HEK293 (cell line): ENCODE measurements around the gene ST8SIA4.

ENCODE experiments used
- CTCF ChIA-PET: fragments of 350-600 bp; formaldehyde crosslinking; extraction: SDS; loops from one replicate; lab custom pipeline; 2021; ENCODE audit warnings: antibody characterized with exemption; lab: Yijun Ruan, JAX
- POLR2A ChIA-PET: fragments of 300-600 bp; formaldehyde crosslinking; extraction: SDS; loops from one replicate; lab custom pipeline; 2020; ENCODE audit warnings: antibody characterized with exemption, inconsistent platforms; lab: Yijun Ruan, JAX
- H3K27ac ChIP-seq: fragments of 200-500 bp; sonication (Bioruptor generic); 2 replicates; pipeline ENCODE4 v1.5.1; 2014; ENCODE audit warnings: low read depth, low read length, control low read depth, inconsistent platforms; ENCODE audit errors: extremely low read depth
- H3K36me3 ChIP-seq, 2 experiments: fragments of 200-500 bp in 1 of 2; sonication (Bioruptor generic) in 1 of 2; 1 replicate in 1 of 2; 2 replicates in 1 of 2; pipeline ENCODE4 v1.5.1; 2014 to 2017; ENCODE audit warnings: inconsistent platforms in 2 of 2, low read length in 2 of 2; ENCODE audit not compliant: control insufficient read depth in 2 of 2, insufficient read depth in 1 of 2
- H3K4me1 ChIP-seq: fragments of 200-500 bp; sonication (Bioruptor generic); 2 replicates; pipeline ENCODE4 v1.5.1; 2014; ENCODE audit warnings: mild to moderate bottlenecking, low read length, inconsistent platforms; ENCODE audit not compliant: control insufficient read depth, insufficient read depth
- H3K4me3 ChIP-seq: 2 replicates; pipeline ENCODE4 v1.5.1; 2011; ENCODE audit warnings: low read depth, mild to moderate bottlenecking, control low read depth, low read length, moderate library complexity
- H3K9me3 ChIP-seq: fragments of 200-500 bp; sonication (Bioruptor generic); 2 replicates; pipeline ENCODE4 v1.5.1; 2014; ENCODE audit warnings: low read depth, low read length, inconsistent platforms; ENCODE audit not compliant: control insufficient read depth, insufficient read depth
- GLI4 ChIP-seq: fragments of 450-650 bp; formaldehyde crosslinking; IDR thresholded peaks from 2 replicates; pipeline ENCODE4 v1.5.1; 2016; ENCODE audit warnings: missing biosample characterization, missing genetic modification characterization
- GLIS1 ChIP-seq: fragments of 450-650 bp; formaldehyde crosslinking; IDR thresholded peaks from 2 replicates; pipeline ENCODE4 v1.5.1; 2016; ENCODE audit warnings: missing biosample characterization, missing genetic modification characterization
- HOXD13 ChIP-seq: sonication (generic); formaldehyde crosslinking; IDR thresholded peaks from 2 replicates; pipeline ENCODE4 v1.8.0; 2022; ENCODE audit warnings: missing genetic modification reagents, borderline replicate concordance
- ZBTB1 ChIP-seq: fragments of 450-650 bp; formaldehyde crosslinking; IDR thresholded peaks from 2 replicates; pipeline ENCODE4 v1.5.1; 2016; ENCODE audit warnings: missing biosample characterization, missing genetic modification characterization
- ZBTB17 ChIP-seq: fragments of 450-650 bp; formaldehyde crosslinking; IDR thresholded peaks from 2 replicates; pipeline ENCODE4 v1.5.1; 2016; ENCODE audit warnings: missing biosample characterization, missing genetic modification characterization
- ZBTB8A ChIP-seq: fragments of 450-650 bp; formaldehyde crosslinking; IDR thresholded peaks from 2 replicates; pipeline ENCODE4 v1.5.1; 2016; ENCODE audit warnings: missing biosample characterization, missing genetic modification characterization
- ZEB2 ChIP-seq: fragments of 450-650 bp; formaldehyde crosslinking; IDR thresholded peaks from 2 replicates; pipeline ENCODE4 v1.5.1; 2016; ENCODE audit warnings: missing biosample characterization, missing genetic modification characterization
- ZFHX2 ChIP-seq: fragments of 450-650 bp; formaldehyde crosslinking; conservative IDR thresholded peaks from 2 replicates; pipeline ENCODE4 v1.5.1; 2016; ENCODE audit warnings: missing biosample characterization, missing genetic modification characterization
- ZFP3 ChIP-seq: fragments of 450-650 bp; formaldehyde crosslinking; IDR thresholded peaks from 2 replicates; pipeline ENCODE4 v1.5.1; 2016; ENCODE audit warnings: low read depth, missing biosample characterization, missing genetic modification characterization
- ZNF133 ChIP-seq: fragments of 450-650 bp; formaldehyde crosslinking; IDR thresholded peaks from 2 replicates; pipeline ENCODE4 v1.5.1; 2016; ENCODE audit warnings: missing biosample characterization, missing genetic modification characterization
- ZNF138 ChIP-seq: fragments of 450-650 bp; formaldehyde crosslinking; IDR thresholded peaks from 2 replicates; pipeline ENCODE4 v1.5.1; 2016; ENCODE audit warnings: missing biosample characterization, missing genetic modification characterization, borderline replicate concordance
- ZNF157 ChIP-seq: fragments of 450-650 bp; formaldehyde crosslinking; IDR thresholded peaks from 2 replicates; pipeline ENCODE4 v1.5.1; 2016; ENCODE audit warnings: missing biosample characterization, missing genetic modification characterization
- ZNF16 ChIP-seq: fragments of 450-650 bp; formaldehyde crosslinking; IDR thresholded peaks from 2 replicates; pipeline ENCODE4 v1.5.1; 2016; ENCODE audit warnings: low read depth, missing biosample characterization, missing genetic modification characterization
- ZNF239 ChIP-seq: fragments of 450-650 bp; formaldehyde crosslinking; IDR thresholded peaks from 2 replicates; pipeline ENCODE4 v1.5.1; 2016; ENCODE audit warnings: missing biosample characterization, missing genetic modification characterization
- ZNF341 ChIP-seq: fragments of 450-650 bp; formaldehyde crosslinking; IDR thresholded peaks from 2 replicates; pipeline ENCODE4; 2016; ENCODE audit warnings: low read depth, missing biosample characterization, missing genetic modification characterization
- ZNF354C ChIP-seq: fragments of 450-650 bp; formaldehyde crosslinking; IDR thresholded peaks from 2 replicates; pipeline ENCODE4 v1.5.1; 2016; ENCODE audit warnings: missing biosample characterization, missing genetic modification characterization, low read depth, borderline replicate concordance
- ZNF404 ChIP-seq: fragments of 450-650 bp; formaldehyde crosslinking; IDR thresholded peaks from 2 replicates; pipeline ENCODE4 v1.5.1; 2017; ENCODE audit warnings: missing biosample characterization, missing genetic modification characterization
- ZNF530 ChIP-seq: fragments of 450-650 bp; formaldehyde crosslinking; IDR thresholded peaks from 2 replicates; pipeline ENCODE4 v1.5.1; 2016; ENCODE audit warnings: low read depth, missing biosample characterization, missing genetic modification characterization
- ZNF555 ChIP-seq: fragments of 450-650 bp; formaldehyde crosslinking; conservative IDR thresholded peaks from 2 replicates; pipeline ENCODE4 v1.5.1; 2017; ENCODE audit warnings: missing biosample characterization, mild to moderate bottlenecking, missing genetic modification characterization, inconsistent platforms
- ZNF660 ChIP-seq: fragments of 450-650 bp; IDR thresholded peaks from 2 replicates; pipeline ENCODE4 v1.5.1; 2018; ENCODE audit warnings: missing biosample characterization, mild to moderate bottlenecking, missing genetic modification characterization
- ZNF670 ChIP-seq: fragments of 450-650 bp; formaldehyde crosslinking; IDR thresholded peaks from 2 replicates; pipeline ENCODE4 v1.5.1; 2016; ENCODE audit warnings: missing biosample characterization, missing genetic modification characterization, low read depth
- TF ChIP-seq, protein P1 (sequence below): fragments of 450-650 bp; formaldehyde crosslinking; IDR thresholded peaks from 2 replicates; pipeline ENCODE4 v1.5.1; 2016; ENCODE audit warnings: missing biosample characterization, missing genetic modification characterization
- TF ChIP-seq, protein P2 (sequence below): fragments of 450-650 bp; formaldehyde crosslinking; IDR thresholded peaks from 2 replicates; pipeline ENCODE4 v1.5.1; 2016; ENCODE audit warnings: missing biosample characterization, missing genetic modification characterization, low read depth
- TF ChIP-seq, protein P3 (sequence below): fragments of 450-650 bp; formaldehyde crosslinking; IDR thresholded peaks from 2 replicates; pipeline ENCODE4 v1.5.1; 2016; ENCODE audit warnings: missing biosample characterization, missing genetic modification characterization

The ST8SIA4 gene

DNA sequence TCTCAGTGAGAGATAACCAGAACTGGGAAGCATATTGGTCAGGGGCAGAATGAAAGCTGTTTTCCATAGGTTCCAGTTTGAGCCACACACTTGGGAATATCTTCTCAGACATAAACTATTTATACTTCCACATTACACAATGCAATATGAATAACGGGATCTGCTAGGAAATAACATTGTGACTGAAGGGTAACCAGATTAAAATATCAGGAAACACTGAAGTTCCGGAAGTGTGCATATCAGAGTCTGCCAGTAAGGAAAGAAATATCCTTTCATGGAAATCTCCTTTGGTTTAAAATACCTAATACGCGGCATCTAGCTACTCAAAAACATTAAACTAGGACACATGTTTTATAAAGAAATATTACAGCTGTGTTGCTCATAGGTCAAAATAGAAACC, 56.3 kb downstream of the ST8SIA4 start:
- H3K4me3 ChIP-seq = no peak overlapping the region
- H3K36me3 ChIP-seq = no peaks in the 10 kb centered on the region
- CTCF ChIA-PET = interaction anchor here (0.5 kb wide), 1 partner anchor 429 kb away, joined by 3 read pairs; no protein-coding TSS in a partner anchor
- H3K27ac ChIP-seq = no peak overlapping the region
- H3K9me3 ChIP-seq = no peaks in the 10 kb centered on the region
- H3K4me1 ChIP-seq = no peaks in the 10 kb centered on the region
- TF ChIP-seq ZNF157 (tag by site-specific recombination) (no peak), ZNF138 (tag by site-specific recombination) (no peak), ZNF341 (tag by site-specific recombination) (no peak), ZNF239 (tag by site-specific recombination) (no peak)
- POLR2A ChIA-PET = no interaction called here

DNA sequence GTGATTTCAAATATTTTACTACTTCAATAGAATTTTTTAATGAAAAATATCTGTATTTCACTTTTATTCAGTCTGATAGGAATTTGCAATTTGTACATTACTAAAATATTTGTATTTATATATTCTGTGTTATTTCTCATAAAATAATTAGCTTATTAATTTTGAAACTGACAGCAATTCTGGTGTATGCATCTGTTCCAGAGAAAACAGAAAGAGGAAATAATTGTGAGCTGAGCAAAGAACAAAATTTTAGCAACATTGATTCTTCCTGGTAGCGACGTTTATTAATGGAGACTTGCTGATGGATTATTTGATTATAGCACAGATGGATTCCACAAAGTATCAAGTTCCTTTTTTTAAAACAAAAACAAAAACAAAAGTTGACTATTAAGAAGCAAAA, 61.0 kb downstream of the ST8SIA4 start:
- no peaks in the 10 kb centered on the region for H3K9me3 ChIP-seq
- H3K27ac ChIP-seq = no peak overlapping the region
- POLR2A ChIA-PET = no interaction called here
- no peak overlapping the region for H3K4me3 ChIP-seq
- H3K4me1 ChIP-seq = no peaks in the 10 kb centered on the region
- no peaks in the 10 kb centered on the region for H3K36me3 ChIP-seq
- CTCF ChIA-PET = no interaction called here
- TF ChIP-seq ZFHX2 (tag by site-specific recombination) (no peak), ZNF16 (tag by site-specific recombination) (no peak), ZNF555 (no peak), ZNF354C (no peak), ZBTB17 (tag by site-specific recombination) (no peak), GLIS1 (tag by site-specific recombination) (no peak)
- TF ChIP-seq, protein P1, sequence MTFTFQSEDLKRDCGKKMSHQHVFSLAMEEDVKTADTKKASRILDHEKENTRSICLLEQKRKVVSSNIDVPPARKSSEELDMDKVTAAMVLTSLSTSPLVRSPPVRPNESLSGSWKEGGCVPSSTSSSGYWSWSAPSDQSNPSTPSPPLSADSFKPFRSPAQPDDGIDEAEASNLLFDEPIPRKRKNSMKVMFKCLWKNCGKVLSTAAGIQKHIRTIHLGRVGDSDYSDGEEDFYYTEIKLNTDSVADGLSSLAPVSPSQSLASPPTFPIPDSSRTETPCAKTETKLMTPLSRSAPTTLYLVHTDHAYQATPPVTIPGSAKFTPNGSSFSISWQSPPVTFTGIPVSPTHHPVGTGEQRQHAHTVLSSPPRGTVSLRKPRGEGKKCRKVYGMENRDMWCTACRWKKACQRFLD = no peak

DNA sequence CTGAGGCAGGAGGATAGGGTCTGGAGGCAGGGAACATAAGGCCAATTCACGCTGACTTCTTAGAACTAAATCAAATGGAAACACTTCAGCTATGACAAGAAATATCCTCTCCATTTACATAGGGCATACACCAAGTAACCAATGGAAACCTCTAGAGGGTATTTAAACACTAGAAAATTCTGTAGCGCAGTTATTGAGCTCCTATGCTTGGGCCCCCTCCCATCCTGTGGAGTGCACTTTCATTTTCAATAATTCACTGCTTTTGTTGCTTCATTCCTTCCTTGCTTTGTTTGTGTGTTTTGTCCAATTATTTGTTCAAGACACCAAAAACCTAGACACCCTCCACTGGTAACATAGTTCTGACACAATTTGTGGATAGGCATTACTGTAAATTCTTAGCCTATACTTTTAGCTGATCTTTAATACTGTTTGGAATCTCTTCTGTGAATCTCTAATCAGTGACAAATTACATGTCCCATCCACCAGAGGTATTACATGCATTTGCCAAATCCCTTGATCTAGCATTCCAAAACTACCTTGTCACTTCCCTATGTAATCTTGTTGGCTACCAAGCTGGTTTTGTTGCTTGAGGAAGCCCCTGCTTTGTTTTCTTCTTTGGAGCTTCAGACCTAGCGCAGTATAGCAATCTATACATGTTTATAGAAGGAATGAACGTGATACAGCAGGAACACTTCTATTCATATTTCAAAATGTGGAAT, 61.6 kb downstream of the ST8SIA4 start:
- TF ChIP-seq ZFP3 (tag by site-specific recombination) = no peak
- TF ChIP-seq ZNF404 = no peak
- no peak for TF ChIP-seq ZNF670
- TF ChIP-seq ZNF660 = no peak
- TF ChIP-seq ZBTB1 (tag by site-specific recombination) = no peak
- TF ChIP-seq HOXD13 = no peak
- no peak for TF ChIP-seq ZNF530 (tag by site-specific recombination)
- TF ChIP-seq GLI4 (tag by site-specific recombination) = no peak
- TF ChIP-seq ZBTB8A (tag by site-specific recombination) = no peak
- no peak for TF ChIP-seq ZEB2 (tag by site-specific recombination)
- TF ChIP-seq, protein P2, sequence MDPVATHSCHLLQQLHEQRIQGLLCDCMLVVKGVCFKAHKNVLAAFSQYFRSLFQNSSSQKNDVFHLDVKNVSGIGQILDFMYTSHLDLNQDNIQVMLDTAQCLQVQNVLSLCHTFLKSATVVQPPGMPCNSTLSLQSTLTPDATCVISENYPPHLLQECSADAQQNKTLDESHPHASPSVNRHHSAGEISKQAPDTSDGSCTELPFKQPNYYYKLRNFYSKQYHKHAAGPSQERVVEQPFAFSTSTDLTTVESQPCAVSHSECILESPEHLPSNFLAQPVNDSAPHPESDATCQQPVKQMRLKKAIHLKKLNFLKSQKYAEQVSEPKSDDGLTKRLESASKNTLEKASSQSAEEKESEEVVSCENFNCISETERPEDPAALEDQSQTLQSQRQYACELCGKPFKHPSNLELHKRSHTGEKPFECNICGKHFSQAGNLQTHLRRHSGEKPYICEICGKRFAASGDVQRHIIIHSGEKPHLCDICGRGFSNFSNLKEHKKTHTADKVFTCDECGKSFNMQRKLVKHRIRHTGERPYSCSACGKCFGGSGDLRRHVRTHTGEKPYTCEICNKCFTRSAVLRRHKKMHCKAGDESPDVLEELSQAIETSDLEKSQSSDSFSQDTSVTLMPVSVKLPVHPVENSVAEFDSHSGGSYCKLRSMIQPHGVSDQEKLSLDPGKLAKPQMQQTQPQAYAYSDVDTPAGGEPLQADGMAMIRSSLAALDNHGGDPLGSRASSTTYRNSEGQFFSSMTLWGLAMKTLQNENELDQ (tag by site-specific recombination) = no peak
- TF ChIP-seq, protein P3, sequence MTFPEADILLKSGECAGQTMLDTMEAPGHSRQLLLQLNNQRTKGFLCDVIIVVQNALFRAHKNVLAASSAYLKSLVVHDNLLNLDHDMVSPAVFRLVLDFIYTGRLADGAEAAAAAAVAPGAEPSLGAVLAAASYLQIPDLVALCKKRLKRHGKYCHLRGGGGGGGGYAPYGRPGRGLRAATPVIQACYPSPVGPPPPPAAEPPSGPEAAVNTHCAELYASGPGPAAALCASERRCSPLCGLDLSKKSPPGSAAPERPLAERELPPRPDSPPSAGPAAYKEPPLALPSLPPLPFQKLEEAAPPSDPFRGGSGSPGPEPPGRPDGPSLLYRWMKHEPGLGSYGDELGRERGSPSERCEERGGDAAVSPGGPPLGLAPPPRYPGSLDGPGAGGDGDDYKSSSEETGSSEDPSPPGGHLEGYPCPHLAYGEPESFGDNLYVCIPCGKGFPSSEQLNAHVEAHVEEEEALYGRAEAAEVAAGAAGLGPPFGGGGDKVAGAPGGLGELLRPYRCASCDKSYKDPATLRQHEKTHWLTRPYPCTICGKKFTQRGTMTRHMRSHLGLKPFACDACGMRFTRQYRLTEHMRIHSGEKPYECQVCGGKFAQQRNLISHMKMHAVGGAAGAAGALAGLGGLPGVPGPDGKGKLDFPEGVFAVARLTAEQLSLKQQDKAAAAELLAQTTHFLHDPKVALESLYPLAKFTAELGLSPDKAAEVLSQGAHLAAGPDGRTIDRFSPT (tag by site-specific recombination) = no peak
- TF ChIP-seq ZNF133 = no peak
- Histone ChIP-seq H3K36me3 (no peaks in the 10 kb centered on the region), H3K9me3 (no peaks in the 10 kb centered on the region), H3K4me1 (no peaks in the 10 kb centered on the region), H3K4me3 (no peak overlapping the region), H3K27ac (no peak overlapping the region)
- ChIA-PET POLR2A (no interaction called here), CTCF (interaction anchor here (0.7 kb wide), 1 partner anchor 572 kb away, joined by 3 read pairs; no protein-coding TSS in a partner anchor)
